Pulmonary artery endothelial cell (primary cell): ENCODE measurements around the gene ARHGAP24. TPM values are rescaled to one million over a fixed set of nuclear protein-coding genes. Genes with fewer than 3 reads are reported as not detected.
"Not testable (repeated sequence)": the region's sequence is repeated elsewhere in the genome, so short reads cannot be mapped to it uniquely, and the experiment has no call there.

Experiments used
- DNase-seq: peaks from one replicate; pipeline ENCODE4 v3.0.0-alpha.2; 2011; ENCODE audit warnings: low read depth, low spot score
- total RNA-seq: library from RNA; depleted of rRNA; stranded (reverse); fragments of >200 nt; gene quantifications from 2 replicates; pipeline ENCODE4 v1.2.3, GENCODE V29; 2014

Gene ARHGAP24
- total RNA-seq, 1 donor from 2014 or later: 127 TPM

GRCh38 chr4:85907001-85907400, 432.1 kb downstream of the ARHGAP24 start:
- DNase-seq: no peak

- DNase-seq: no peak
Observed at GRCh38 chr4:85909851-85910250, 434.9 kb downstream of the ARHGAP24 start.

- DNase-seq: no peak
Observed at GRCh38 chr4:85910985-85911384, 436.0 kb downstream of the ARHGAP24 start.

- DNase-seq: no peak
Observed at GRCh38 chr4:85913931-85914694, 439.2 kb downstream of the ARHGAP24 start.

GRCh38 chr4:85915570-85915969, 440.6 kb downstream of the ARHGAP24 start:
- not testable (repeated sequence) for DNase-seq

- no peak for DNase-seq
Observed at GRCh38 chr4:85919200-85919887, 444.4 kb downstream of the ARHGAP24 start.

GRCh38 chr4:85925071-85925470, 450.1 kb downstream of the ARHGAP24 start:
- peak; percentile 20 for DNase-seq

GRCh38 chr4:85928775-85929591, 454.0 kb downstream of the ARHGAP24 start:
- DNase-seq: no peak

GRCh38 chr4:85929961-85930665, 455.2 kb downstream of the ARHGAP24 start:
- no peak for DNase-seq

GRCh38 chr4:85932500-85933290, 457.7 kb downstream of the ARHGAP24 start:
- DNase-seq: no peak

- no peak for DNase-seq
Observed at GRCh38 chr4:85933291-85933640, 458.3 kb downstream of the ARHGAP24 start.

- DNase-seq: no peak
Observed at GRCh38 chr4:85937507-85937906, 462.6 kb downstream of the ARHGAP24 start.

- no peak for DNase-seq
Observed at GRCh38 chr4:85938062-85938461, 463.1 kb downstream of the ARHGAP24 start.

- DNase-seq: no peak
Observed at GRCh38 chr4:85938902-85939301, 464.0 kb downstream of the ARHGAP24 start.

GRCh38 chr4:85939595-85939994, 464.6 kb downstream of the ARHGAP24 start:
- DNase-seq: no peak

GRCh38 chr4:85940151-85940550, 465.2 kb downstream of the ARHGAP24 start:
- no peak for DNase-seq

GRCh38 chr4:85942107-85942506, 467.2 kb downstream of the ARHGAP24 start:
- DNase-seq: no peak

GRCh38 chr4:85946821-85947220, 471.9 kb downstream of the ARHGAP24 start:
- DNase-seq: no peak

- DNase-seq: no peak
Observed at GRCh38 chr4:85951099-85951498, 476.1 kb downstream of the ARHGAP24 start.

- DNase-seq: peak; percentile 69
Observed at GRCh38 chr4:85952528-85952927, 477.6 kb downstream of the ARHGAP24 start.
